Transverse colon (tissue), 4 donors: ENCODE data around the gene SLC39A11. TPM values are rescaled to one million over a fixed set of nuclear protein-coding genes. Genes with fewer than 3 reads are reported as not detected.

Experiments
- DNase-seq: peaks from one replicate; pipeline ENCODE4 v3.0.0-alpha.2; 2019
- H3K27ac ChIP-seq, 4 donors: fragments of 200-600 bp; sonication (generic); 2 replicates each; pipeline ENCODE4 v1.5.1; 2016 to 2018; ENCODE audit warnings: inconsistent platforms in 4 of 4
- H3K27me3 ChIP-seq: fragments of 200-600 bp; sonication (generic); 2 replicates; pipeline ENCODE4 v1.5.1; 2017; ENCODE audit warnings: inconsistent platforms
- H3K36me3 ChIP-seq, 4 donors: fragments of 200-600 bp; sonication (generic); 2 replicates each; pipeline ENCODE4 v1.5.1; 2017 to 2019; ENCODE audit warnings: inconsistent platforms in 4 of 4
- H3K4me1 ChIP-seq, 4 donors: fragments of 200-600 bp; sonication (generic); 2 replicates each; pipeline ENCODE4 v1.5.1; 2017 to 2020; ENCODE audit warnings: inconsistent platforms in 4 of 4
- H3K4me3 ChIP-seq, 4 donors: fragments of 200-600 bp; sonication (generic); 1 replicate in 1 of 4; 2 replicates in 3 of 4; pipeline versions ENCODE4 v1.5.1 to v1.6.1; 2017 to 2019; ENCODE audit warnings: inconsistent platforms in 4 of 4
- H3K9me3 ChIP-seq, 2 donors: fragments of 200-600 bp; sonication (generic); 2 replicates each; pipeline ENCODE4 v1.5.1; 2017 to 2019; ENCODE audit warnings: inconsistent platforms in 2 of 2
- CTCF ChIP-seq, 5 experiments: fragments of 200-600 bp in 3 of 5; fragments of 450-650 bp in 2 of 5; sonication (generic) in 3 of 5; IDR thresholded peaks; 1 replicate in 2 of 5; 2 replicates in 3 of 5; pipeline ENCODE4 v1.5.1; 2016 to 2017; ENCODE audit warnings: antibody characterized with exemption in 5 of 5, inconsistent platforms in 3 of 5, mild to moderate bottlenecking in 2 of 5, moderate library complexity in 1 of 5
- EP300 ChIP-seq: sonication (generic); formaldehyde crosslinking; IDR thresholded peaks from one replicate; pipeline ENCODE4 v1.6.1; 2017; ENCODE audit warnings: antibody characterized with exemption, low read depth
- POLR2A ChIP-seq: fragments of 450-650 bp; IDR thresholded peaks from one replicate; pipeline ENCODE4 v1.6.1; 2016; ENCODE audit warnings: antibody characterized with exemption, mild to moderate bottlenecking, moderate library complexity
- POLR2AphosphoS5 ChIP-seq, 3 donors: sonication (generic); formaldehyde crosslinking; IDR thresholded peaks; one replicate each; pipeline ENCODE4 v1.6.1; 2016; ENCODE audit warnings: antibody characterized with exemption in 3 of 3
- WGBS, 2 donors: methylation state at CpG; one replicate each; pipeline ENCODE4 v1.1.5; 2018; ENCODE audit warnings: low coverage in 1 of 2; 5-methylcytosine and 5-hydroxymethylcytosine counted together
- in situ Hi-C, 4 donors: fragments of 200-750 bp; cut with MboI; loops; one replicate each; pipeline versions ENCODE4 v1.15.0 to v1.15.1; 2017; ENCODE audit warnings: low sequenced_read_pairs in 3 of 4, low pct_ligation_motif_present in 1 of 4, low pct_unique_long_range_greater_than_20kb in 1 of 4
- intact Hi-C: fragments of 100-400 bp; cut with DNase I; formaldehyde crosslinking; loops from one replicate; pipeline ENCODE4 v1.15.1; 2023; ENCODE audit warnings: low total_unique reads
- total RNA-seq, 4 donors: library from RNA; depleted of rRNA; stranded (reverse); fragments of >200 nt; gene quantifications; one replicate each; pipeline ENCODE4 v1.1.0, GENCODE V29; 2016

SLC39A11 gene
- total RNA-seq, 4 donors from 2014 or later: 20.7 to 49.7 (median 33.3) TPM

- H3K27ac ChIP-seq: no peak overlapping the region
- TF ChIP-seq CTCF (IDR thresholded peaks at IDR 0.05) (no peak), POLR2A (no peak), POLR2AphosphoS5 (IDR thresholded peaks at IDR 0.05) (no peak), EP300 (no peak)
- H3K4me3 ChIP-seq: no peak overlapping the region
- H3K4me1 ChIP-seq: no peaks in the 10 kb centered on the region
- H3K9me3 ChIP-seq: no peaks in the 10 kb centered on the region
- DNase-seq: no peak
- H3K27me3 ChIP-seq: no peaks in the 10 kb centered on the region
- no peaks in the 10 kb centered on the region for H3K36me3 ChIP-seq
- in situ Hi-C loops: no loop called here
- WGBS, 2 donors: 91 to 97% methylated on average over 4 to 10 of the region's 10 CpGs
- intact Hi-C loops: no loop called here
Measured at GRCh38 chr17:72915625-72916081, 176.8 kb downstream of the SLC39A11 start.

GRCh38 chr17:72913142-72913682, 179.3 kb downstream of the SLC39A11 start:
- Histone ChIP-seq H3K36me3 (no peaks in the 10 kb centered on the region), H3K27ac (no peak overlapping the region), H3K27me3 (no peaks in the 10 kb centered on the region), H3K4me3 (no peak overlapping the region), H3K4me1 (no peaks in the 10 kb centered on the region), H3K9me3 (no peaks in the 10 kb centered on the region)
- no peak for DNase-seq
- in situ Hi-C loops: no loop called here
- 90 to 92% methylated on average over 5 of the region's 5 CpGs for WGBS, 2 donors
- intact Hi-C loops: no loop called here
- TF ChIP-seq POLR2AphosphoS5 (IDR thresholded peaks at IDR 0.05): no peak

GRCh38 chr17:72906306-72906705, 186.2 kb downstream of the SLC39A11 start:
- no peaks in the 10 kb centered on the region for H3K36me3 ChIP-seq
- intact Hi-C loops (no loop called here), in situ Hi-C loops (no loop called here)
- WGBS, 2 donors: 67% methylated on average over 3 of the region's 3 CpGs; no CpG with 5 or more reads in 1 of the 2 donors
- no peak overlapping the region for H3K27ac ChIP-seq
- no peak for DNase-seq
- H3K4me1 ChIP-seq: no peaks in the 10 kb centered on the region
- no peak for TF ChIP-seq POLR2A
- no peak for TF ChIP-seq CTCF (IDR thresholded peaks at IDR 0.05)
- H3K9me3 ChIP-seq: no peaks in the 10 kb centered on the region
- H3K4me3 ChIP-seq: no peak overlapping the region
- no peaks in the 10 kb centered on the region for H3K27me3 ChIP-seq

GRCh38 chr17:72903522-72903921, 189.0 kb downstream of the SLC39A11 start:
- no peak overlapping the region for H3K27ac ChIP-seq
- H3K4me3 ChIP-seq: no peak overlapping the region
- no peaks in the 10 kb centered on the region for H3K9me3 ChIP-seq
- peaks cover 0 to 4% (median 0%) of the 10 kb centered on the region in 4 donors for H3K4me1 ChIP-seq
- 79 to 83% methylated on average over 3 to 4 of the region's 4 CpGs for WGBS, 2 donors
- no peaks in the 10 kb centered on the region for H3K27me3 ChIP-seq
- in situ Hi-C loops (no loop called here), intact Hi-C loops (no loop called here)
- TF ChIP-seq POLR2A (no peak), POLR2AphosphoS5 (IDR thresholded peaks at IDR 0.05) (no peak), CTCF (IDR thresholded peaks at IDR 0.05) (no peak), EP300 (no peak)
- no peak for DNase-seq
- no peaks in the 10 kb centered on the region for H3K36me3 ChIP-seq

- Histone ChIP-seq H3K4me3 (no peak overlapping the region), H3K9me3 (no peaks in the 10 kb centered on the region), H3K4me1 (peaks cover 0 to 4% (median 0%) of the 10 kb centered on the region in 4 donors), H3K36me3 (no peaks in the 10 kb centered on the region), H3K27ac (no peak overlapping the region), H3K27me3 (no peaks in the 10 kb centered on the region)
- in situ Hi-C loops: no loop called here
- WGBS, 2 donors: 100% methylated on average over 3 of the region's 3 CpGs; no CpG with 5 or more reads in 1 of the 2 donors
- TF ChIP-seq EP300 (no peak), CTCF (IDR thresholded peaks at IDR 0.05) (no peak), POLR2A (no peak), POLR2AphosphoS5 (IDR thresholded peaks at IDR 0.05) (no peak)
- intact Hi-C loops: no loop called here
- no peak for DNase-seq
Measured at GRCh38 chr17:72901657-72902056, 190.8 kb downstream of the SLC39A11 start.
